GM18511 (cell line): ENCODE data around the gene OLFML1.
"Not testable (repeated sequence)": the region's sequence is repeated elsewhere in the genome, so short reads cannot be mapped to it uniquely, and the experiment has no call there.

ENCODE experiments used
- ATAC-seq: cut with Tn5 transposase; IDR thresholded peaks from one replicate; pipeline ENCODE4 v1.9.1; 2021; ENCODE audit warnings: mild to moderate bottlenecking, moderate library complexity; ENCODE audit not compliant: unreplicated experiment

Gene OLFML1

DNA sequence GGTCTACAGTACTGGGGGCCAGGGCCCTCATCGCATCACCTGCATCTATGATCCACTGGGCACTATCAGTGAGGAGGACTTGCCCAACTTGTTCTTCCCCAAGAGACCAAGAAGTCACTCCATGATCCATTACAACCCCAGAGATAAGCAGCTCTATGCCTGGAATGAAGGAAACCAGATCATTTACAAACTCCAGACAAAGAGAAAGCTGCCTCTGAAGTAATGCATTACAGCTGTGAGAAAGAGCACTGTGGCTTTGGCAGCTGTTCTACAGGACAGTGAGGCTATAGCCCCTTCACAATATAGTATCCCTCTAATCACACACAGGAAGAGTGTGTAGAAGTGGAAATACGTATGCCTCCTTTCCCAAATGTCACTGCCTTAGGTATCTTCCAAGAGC lies 24.7 kb downstream of the OLFML1 start:
- ATAC-seq = no peak

DNA sequence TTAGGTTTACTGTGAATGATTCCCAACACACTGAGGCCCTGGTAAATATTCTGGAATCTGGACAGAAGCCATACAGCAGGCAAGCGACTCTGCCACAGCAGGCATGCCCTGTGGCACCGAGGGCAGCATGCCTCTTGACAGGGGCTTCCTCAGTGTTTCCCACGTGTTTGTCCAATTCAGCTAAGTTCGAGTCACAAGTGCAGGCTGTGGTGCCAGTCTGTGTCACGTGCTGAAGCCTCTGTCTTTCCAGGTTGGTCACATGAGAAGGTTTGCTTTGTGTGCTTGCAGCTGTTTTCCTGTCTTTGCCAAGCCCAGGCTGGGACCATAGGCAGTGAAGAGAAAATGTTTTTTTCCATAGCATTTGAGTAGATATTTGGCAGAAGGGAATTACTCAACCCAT lies 26.1 kb downstream of the OLFML1 start:
- ATAC-seq = no peak

GRCh38 chr11:7512525-7513233 lies 27.4 kb downstream of the OLFML1 start:
- peak; percentile 73 for ATAC-seq

DNA sequence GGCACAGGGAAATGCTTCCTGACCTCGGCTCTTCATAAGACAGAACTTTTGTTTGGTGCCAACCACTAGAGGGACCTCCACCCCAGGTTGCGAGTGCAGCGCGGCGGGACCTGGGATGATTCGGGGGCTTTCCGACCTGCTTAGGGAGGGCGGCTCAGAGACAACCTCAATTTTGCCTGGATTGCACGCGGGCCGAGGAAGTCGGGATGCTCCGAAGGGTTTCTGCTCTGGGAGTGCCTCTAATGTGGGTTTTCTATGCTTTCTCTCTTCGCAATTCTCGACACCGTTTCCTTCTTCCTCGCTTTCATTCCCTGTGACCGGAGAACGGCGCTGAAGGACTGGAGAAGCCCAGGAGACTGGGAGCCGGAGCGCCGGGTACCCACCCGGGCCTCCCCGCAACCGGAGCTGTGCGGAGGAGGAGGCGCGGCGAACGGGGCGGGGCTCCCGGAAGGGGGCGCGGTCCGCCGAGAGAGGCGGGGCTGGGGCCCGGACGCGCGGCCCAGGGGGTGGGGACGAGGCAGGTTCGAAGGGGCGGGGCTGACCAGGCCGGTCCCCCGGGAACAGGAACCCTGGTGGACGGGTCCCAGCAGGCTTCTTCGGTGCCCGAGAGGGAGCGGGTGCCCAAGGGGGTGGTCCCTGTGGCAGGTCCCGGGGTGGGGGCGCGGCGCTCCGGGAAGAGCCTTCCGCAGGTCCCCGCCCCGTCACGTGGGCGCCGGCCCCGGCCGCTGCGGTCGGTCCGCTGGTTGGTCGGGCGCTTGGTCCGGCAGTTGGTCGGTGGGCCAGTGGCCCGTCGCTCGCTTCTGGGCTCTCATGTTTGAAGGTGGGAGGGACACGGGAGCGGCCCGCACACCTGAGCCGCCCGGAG lies 28.2 kb downstream of the OLFML1 start, which contains the start of gene PPFIBP2:
TSS of gene PPFIBP2 (plus strand) at position 766 of the 865 bp plus-strand sequence. CDS start 35,477 bp downstream, outside the sequence.
- ATAC-seq = peak; percentile 75

DNA sequence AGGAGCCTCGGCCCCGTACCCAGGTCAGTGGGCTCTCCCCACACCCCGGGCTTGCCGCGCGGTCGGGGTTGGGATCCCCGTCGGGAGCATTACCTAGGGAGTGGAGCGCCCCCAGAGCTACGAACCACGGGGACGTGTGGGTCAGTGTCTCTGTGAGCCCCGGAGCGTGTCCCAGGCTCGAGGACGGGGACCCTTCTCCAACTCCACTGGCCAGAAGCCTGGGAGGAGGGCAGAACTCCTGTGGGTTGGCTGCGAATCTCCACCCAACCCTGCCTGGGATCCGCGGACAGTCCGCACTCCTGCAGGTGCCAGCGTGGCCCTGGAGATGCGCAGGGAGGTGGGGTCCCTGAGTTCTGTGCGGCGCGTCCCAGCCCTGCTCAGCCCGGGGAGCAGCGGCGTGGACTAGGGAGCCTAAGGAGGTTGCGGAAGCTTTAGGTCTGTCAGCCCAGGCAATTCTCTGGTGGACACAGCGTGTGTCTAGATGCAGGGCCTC lies 28.8 kb downstream of the OLFML1 start:
- ATAC-seq = peak; percentile 14

DNA sequence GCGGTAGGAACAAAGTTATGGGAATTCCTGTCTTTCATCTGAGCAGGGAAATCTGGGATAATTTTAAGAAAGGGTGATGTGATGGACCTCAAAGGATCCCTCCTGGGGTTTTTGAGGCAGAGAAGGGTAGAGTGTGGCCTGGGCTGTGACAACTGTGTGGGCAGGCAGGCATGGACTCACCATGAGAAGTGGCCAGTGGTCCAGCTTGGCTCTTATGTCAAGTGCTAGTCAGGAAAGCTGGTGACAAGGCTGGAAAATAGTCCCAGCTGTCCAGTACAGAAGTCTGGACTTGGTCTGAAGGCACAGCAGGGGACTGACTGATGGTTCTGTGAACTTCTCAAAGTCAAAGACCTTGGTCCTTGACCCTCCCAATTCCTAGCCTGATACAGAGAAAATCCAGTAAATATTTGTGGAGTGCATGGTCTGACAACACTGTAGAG lies 30.2 kb downstream of the OLFML1 start:
- ATAC-seq = no peak

DNA sequence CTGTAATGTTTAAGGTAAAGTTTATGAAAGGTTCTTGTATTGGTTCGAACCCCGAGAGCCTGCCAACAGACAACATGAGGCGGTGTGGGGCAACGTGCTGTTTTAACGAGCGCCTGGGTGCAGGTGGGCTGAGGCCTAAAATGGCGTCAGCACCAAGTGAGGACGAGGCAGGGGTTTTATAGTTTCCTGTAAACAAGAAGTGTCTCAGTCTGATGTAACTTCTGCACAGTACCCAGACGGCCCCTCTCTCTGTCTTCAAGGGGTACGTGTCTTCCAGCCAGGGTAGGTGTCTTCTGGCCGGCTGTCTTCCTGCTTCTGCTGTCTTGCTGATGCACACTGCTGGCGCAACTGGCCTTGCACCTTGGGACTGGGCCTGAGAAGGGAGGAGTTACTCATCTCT lies 31.2 kb downstream of the OLFML1 start:
- no peak for ATAC-seq

DNA sequence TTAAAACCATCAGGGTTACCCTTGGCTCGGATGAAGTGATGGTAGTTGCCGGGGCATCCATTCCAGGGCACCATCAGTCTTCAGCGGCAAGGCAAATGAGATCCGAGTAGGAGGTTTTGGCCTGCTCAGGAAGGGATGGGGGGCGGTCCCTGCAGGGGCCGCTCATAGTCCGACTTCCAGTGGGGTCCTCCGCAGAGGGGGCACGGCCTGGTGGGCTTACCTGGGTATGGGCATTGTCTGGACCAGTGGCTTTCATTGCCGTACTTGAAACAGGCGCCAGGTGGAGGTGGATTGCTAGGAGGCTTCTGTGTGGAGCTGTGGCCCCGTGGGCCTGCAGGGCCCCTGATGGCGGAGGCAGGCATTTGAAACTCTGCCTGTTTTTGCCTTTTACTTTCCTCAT lies 32.4 kb downstream of the OLFML1 start:
- ATAC-seq = not testable (repeated sequence)

- no peak for ATAC-seq
Observed at GRCh38 chr11:7518811-7519562, 33.7 kb downstream of the OLFML1 start.

GRCh38 chr11:7520011-7520942 lies 35.0 kb downstream of the OLFML1 start:
- peak; percentile 56 for ATAC-seq

GRCh38 chr11:7520981-7521487 lies 35.7 kb downstream of the OLFML1 start:
- peak; percentile 86 for ATAC-seq

- ATAC-seq = no peak
Observed at GRCh38 chr11:7522121-7522520, 36.8 kb downstream of the OLFML1 start.

GRCh38 chr11:7522546-7522945 lies 37.2 kb downstream of the OLFML1 start:
- ATAC-seq = no peak

GRCh38 chr11:7523416-7524210 lies 38.3 kb downstream of the OLFML1 start:
- no peak for ATAC-seq

- ATAC-seq = no peak
Observed at GRCh38 chr11:7524462-7525235, 39.3 kb downstream of the OLFML1 start.

- ATAC-seq = no peak
Observed at GRCh38 chr11:7525424-7525823, 40.1 kb downstream of the OLFML1 start.

DNA sequence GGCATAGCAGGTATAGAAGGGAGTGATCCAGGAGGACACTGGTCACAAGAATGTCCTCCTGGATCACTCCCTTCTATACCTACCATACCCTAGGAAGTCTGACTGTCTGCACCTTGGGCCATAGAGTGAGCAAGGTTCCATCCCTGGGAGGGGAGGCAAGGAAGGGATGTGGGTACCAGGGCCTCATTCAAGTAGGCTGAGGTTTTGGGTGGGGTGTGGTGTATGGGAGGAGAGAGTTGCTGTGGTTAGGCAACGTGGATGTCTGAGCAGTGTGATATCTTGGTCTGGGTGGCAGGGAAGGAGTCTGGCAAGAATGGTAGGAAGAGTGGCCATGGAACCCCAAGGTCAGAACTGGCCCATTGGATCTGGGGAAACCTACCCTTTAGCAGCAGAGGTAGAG lies 41.7 kb downstream of the OLFML1 start:
- peak; percentile 46 for ATAC-seq

GRCh38 chr11:7528514-7529049 lies 43.3 kb downstream of the OLFML1 start:
- peak; percentile 29 for ATAC-seq
